HK-2 (cell line): ENCODE data around the gene ATAD3A.
"Not testable (repeated sequence)": the region's sequence is repeated elsewhere in the genome, so short reads cannot be mapped to it uniquely, and the experiment has no call there.

Experiments
- DNase-seq: peaks from one replicate; pipeline ENCODE4 v3.0.0-alpha.2; 2018; ENCODE audit not compliant: unreplicated experiment

The ATAD3A gene

GRCh38 chr1:1523226-1523625 is 11.3 kb downstream of the ATAD3A start:
- DNase-seq = not testable (repeated sequence)

DNA sequence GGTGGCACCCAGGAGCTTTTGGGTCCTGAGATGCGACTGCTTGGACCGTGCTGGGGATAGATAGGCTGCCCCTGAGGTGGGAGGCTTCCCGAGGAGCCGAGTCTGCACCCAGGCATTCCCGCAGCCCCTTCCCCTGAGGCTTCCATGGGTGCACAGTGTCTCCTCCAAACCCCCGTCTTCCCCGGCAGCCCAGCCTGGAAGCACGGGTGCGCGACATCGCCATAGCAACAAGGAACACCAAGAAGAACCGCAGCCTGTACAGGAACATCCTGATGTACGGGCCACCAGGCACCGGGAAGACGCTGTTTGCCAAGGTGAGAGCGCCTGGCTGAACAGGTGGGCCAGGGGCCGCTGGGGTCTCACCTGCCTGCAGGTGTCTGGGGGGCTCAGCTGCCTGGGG is 11.7 kb downstream of the ATAD3A start:
- DNase-seq = not testable (repeated sequence)

DNA sequence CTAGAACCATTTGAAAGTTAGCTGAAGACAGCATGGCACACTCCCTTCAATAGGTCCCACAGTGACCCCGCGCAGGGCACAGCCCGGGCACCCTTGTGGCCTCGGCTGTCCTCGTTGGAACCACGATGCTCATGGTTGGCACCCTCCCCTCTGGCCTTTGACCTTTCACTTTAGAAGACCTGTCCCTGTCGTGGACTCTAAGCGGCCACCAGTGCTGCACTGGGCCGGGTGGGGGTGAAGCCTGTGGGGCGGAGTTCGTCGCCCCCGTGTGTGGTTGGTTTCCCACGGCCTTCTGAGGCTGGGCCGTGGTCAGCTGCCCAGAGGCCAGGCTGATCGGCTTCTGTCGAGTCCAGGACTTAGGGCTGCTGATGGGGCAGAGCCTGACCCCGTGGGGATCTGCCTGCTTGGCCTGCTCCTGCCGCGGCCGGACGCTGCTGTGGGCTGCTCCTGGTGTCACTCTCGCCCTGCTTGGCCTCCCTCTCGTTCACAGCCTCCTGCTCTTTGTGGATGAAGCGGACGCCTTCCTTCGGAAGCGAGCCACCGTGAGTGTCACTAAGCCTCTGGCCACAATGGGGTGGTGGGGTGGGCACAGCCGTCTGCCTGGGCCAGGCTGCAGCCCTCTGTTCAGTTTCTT is 12.9 kb downstream of the ATAD3A start:
- not testable (repeated sequence) for DNase-seq

DNA sequence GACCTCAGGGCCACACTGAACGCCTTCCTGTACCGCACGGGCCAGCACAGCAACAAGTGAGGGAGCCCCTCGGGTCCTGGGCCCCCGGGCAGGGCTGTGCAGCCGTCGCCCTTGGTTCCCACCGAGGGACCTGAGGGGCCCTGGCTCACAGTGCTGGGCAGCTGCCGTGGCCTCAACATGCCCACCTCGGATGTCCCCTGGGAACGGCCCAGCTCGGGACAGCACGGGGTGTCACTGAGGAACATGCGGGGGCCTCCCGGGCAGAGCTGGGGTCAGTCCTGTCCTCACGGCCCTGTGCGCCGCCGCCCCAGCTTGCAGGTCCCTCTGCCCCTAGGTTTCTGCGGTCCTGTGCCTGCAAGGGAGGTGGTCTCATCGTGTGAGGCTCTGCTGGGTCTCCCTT is 14.5 kb downstream of the ATAD3A start:
- not testable (repeated sequence) for DNase-seq

- no peak for DNase-seq
These were observed 15.3 kb downstream of the ATAD3A start for GRCh38 chr1:1527092-1527816.

DNA sequence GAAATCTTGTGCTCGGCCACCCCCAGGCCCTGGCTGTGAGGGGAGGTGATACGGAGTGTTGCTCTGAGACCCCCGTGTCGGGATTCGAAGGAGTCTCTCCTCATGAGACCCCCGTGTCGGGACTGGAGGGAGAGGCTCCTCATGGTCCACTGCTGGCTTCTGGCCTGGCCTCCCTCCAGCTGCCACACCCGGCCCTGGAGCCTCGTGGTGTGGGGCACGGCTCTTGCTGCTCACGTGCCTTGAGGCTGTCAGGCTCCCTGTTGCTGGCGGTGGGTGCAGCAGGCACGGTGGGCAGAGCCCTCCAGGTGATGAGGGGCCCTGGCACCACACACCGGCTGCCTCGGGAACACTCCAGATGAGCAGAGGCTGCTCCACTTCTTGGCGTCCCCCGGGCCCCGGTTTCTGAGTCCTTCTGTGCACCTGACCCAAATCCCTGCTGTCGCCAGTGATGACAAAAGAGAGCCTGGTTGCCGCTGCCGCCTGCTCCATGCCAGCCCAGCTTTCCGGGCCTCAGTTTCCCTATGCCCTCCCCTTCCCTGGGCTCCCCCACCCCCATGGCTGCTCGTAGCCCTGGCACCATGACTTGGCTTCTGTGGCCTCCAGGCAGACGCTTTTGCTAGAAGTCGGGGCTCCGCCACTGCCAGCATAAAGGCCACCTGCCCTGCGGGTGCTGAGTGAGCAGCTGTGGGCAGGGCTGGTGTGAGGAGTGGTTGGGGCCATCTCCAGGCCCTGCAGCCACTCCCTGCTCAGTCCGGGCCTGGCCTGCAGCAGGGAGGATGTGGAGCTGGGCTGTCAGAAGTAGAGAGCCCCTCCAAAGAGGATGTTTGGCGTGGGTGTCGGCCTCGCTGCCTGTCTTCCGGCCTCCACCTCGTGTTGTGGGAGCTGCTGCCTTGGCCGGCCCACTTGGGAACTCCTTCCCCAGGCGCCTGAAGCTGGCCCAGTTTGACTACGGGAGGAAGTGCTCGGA is 16.6 kb downstream of the ATAD3A start:
- DNase-seq = no peak

DNA sequence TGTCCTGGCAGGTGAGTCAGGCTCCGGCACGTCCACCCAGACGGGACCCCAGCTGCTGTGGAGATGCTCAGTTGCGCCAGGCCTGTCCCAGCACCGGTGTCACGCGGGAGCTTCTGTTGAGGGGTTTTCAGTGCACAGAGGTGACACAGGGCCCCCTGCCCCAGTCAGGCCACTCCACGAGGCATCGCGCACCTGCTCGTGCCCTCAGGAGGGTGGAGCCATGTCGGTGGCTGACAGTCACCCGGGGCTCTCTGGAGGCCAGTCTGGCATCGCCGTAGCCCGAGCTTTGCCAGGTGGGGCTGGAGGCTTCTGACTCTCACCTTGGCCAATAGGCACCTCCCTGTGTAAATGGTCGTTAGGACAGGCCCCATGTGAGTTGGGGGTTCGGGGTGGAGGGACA is 17.4 kb downstream of the ATAD3A start:
- no peak for DNase-seq

- no peak for DNase-seq
These were observed 18.0 kb downstream of the ATAD3A start for GRCh38 chr1:1529936-1530335.

DNA sequence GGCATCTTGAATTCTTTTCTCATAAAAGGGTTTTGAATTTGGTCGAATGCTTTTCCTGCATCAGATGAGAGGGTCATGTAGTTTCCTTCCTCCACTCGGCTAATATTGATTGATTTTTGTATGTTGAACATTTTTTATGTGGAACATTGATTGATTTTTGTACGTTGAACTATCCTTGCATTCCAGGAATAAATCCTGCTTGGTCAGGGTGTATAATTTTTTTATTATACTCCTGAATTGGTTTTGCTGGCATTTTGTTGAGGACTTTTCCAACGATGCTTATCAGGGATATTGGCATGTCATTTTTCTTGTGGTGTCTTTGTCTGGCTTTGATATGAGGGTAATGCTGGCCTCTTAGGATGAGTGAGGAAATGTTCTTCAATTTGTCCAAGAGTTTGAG is 20.0 kb downstream of the ATAD3A start:
- no peak for DNase-seq

- not testable (repeated sequence) for DNase-seq
These were observed 21.4 kb downstream of the ATAD3A start for GRCh38 chr1:1533176-1533893.

DNA sequence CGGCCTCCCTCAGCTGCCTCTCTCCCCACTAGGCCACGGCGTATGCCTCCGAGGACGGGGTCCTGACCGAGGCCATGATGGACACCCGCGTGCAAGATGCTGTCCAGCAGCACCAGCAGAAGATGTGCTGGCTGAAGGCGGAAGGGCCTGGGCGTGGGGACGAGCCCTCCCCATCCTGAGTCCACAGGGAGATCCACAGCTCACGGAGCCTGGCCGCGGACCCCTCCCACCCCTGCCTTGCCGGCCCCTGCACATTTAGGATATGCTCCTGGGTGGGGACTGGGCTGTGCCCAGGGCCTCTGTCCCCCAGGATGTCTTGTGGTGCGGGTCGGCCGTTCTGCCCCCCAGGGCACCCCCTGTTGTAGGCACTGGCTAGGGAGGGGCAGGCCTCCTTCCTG is 21.9 kb downstream of the ATAD3A start:
- not testable (repeated sequence) for DNase-seq

DNA sequence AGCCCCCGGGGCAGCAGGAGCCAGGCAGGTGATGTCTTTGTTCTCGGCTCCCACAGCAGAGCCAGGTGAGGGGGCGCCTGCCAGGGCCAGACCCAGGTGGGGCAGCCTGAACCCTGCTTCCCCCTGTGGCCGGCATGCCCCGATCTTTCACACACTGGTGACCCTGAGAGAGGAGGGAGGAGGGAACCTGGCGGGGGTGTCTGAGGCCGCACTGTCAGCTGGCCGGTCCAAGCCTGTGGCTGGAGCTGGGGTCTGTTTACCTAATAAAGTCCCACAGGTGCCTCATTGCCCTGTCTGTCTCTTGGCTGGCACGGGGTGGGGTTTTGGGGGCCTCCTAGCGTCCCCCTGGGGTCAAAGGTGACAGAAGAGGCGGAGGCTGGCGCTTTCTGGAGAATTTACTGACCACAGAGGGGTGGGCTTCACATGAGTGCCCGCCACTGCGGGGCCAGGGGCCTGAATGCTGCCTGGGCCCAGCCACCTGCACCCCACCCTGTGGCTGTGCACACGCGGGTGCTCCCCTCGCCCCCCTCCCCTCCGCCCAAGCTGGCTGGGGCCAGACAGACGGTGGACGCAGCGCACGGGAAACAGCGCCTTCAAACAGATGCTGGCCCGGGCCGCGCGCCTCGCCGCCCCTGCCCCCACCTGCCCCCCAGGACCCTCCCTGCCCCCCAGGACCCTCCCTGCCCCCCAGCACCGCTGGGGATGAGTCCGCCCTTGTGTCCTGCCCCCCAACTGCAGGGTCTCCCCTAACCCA is 22.6 kb downstream of the ATAD3A start:
- no peak for DNase-seq

DNA sequence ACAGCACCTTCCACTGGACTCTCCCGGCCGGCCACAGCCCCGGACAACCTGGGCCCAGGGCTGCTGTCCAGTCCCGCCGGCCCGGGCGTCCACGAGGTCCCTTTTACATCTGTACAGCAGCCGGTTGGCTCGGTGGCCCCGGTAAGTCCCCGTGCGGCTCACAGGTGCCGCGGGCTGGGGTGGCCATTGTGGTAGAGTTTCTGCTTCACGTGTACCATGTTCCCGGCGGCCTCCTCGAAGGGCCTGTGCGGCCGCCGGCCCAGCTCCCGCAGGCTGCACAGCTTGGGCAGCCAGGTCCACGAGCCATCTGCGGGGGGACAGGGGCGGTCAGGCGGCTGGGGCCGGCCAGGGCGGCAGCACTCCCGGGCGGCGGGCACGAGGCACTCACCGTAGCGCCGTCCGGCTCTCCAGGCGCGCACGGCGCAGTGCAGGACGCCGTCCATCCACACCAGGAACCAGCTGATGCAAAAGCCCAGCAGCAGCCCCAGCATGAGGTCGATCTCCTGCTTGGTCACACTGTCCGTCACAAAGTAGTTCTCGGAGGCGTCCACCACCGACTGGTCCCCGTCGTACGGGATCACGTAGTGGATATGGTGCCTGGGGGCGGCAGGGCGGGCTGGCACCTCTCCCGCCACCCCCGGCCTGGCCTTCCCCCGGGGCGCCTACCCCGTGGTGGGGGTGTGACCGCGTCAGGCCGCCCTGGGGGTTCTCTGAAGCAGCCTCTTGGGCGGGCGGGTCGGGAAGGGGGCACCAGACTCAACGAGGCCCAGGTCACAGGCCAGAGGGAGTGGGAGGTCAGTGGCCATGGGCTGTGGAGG is 23.4 kb downstream of the ATAD3A start:
- DNase-seq = no peak

- DNase-seq = no peak
These were observed 24.3 kb downstream of the ATAD3A start for GRCh38 chr1:1536019-1536937.

DNA sequence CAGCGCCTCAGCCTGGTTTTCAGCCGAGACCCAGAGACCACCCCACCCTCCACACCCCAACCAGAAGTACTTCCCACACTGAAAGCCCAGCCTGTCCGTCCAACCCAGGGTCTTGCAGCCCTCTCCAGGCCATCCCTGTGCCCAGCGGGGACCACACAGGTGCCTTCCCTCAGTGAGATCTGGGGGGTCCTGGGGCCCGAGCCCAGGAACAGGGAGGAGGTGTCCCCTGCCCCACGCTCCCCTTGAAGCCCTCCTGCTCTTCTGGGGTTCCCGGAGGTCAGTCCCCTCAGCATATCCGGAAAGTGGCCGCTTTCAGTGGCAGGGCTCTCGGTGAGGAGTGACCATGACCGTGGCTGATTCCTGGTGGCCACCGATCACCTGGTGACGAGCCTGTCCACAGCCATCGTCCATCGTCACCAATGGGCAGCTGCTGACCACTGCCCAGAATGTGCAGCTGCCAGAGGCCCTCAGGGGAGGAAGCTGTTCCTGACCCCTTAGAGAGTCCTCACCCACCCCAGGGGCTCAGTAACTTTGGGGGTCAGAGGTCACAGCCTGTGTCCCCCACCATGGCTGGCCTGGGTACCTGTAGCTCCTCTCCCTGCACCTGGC is 25.1 kb downstream of the ATAD3A start:
- no peak for DNase-seq

- DNase-seq = no peak
These were observed 25.8 kb downstream of the ATAD3A start for GRCh38 chr1:1537626-1538250.

DNA sequence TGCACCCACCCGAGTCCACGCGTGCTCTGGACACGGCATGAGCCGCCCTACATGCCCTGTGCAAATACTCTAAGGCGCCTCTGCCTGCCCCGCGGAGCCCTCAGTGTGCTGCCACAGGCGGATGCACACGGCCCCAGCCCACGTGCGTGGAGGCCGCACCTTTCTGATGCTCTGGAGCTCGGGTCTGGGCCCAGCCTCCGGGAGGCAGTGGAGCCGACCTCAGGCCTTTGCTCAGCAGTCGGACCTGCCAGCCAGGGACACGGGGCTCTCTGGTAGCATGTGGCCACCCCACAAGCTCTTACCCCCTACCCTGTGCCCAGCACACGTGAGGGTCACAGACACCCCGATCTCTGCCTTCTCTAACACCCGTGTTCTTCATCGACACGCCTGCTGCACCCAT is 26.4 kb downstream of the ATAD3A start:
- no peak for DNase-seq

- no peak for DNase-seq
These were observed 27.0 kb downstream of the ATAD3A start for GRCh38 chr1:1538989-1539309.
